ENCODE data around the gene FMO3.

DNA sequence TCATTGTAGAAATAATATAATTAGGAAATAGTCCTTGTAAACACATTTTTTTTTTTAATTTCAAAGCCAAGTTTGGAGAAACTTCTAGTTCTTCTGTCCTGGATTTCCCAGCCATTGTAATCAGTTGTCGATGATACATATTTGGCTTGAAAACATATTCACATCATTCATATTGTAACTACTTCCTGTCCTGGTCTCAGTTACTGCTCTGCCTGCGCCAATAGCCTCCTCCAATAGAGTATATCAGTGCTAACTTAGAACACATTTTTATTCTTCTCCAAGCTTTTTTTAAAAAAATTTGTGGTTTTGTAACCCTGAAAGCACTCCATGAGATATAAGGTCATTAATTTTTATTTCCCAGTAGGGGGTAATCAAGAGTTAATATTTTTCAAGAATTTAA, 48.3 kb downstream of the FMO3 start:
- TF ChIP-seq, protein P1, sequence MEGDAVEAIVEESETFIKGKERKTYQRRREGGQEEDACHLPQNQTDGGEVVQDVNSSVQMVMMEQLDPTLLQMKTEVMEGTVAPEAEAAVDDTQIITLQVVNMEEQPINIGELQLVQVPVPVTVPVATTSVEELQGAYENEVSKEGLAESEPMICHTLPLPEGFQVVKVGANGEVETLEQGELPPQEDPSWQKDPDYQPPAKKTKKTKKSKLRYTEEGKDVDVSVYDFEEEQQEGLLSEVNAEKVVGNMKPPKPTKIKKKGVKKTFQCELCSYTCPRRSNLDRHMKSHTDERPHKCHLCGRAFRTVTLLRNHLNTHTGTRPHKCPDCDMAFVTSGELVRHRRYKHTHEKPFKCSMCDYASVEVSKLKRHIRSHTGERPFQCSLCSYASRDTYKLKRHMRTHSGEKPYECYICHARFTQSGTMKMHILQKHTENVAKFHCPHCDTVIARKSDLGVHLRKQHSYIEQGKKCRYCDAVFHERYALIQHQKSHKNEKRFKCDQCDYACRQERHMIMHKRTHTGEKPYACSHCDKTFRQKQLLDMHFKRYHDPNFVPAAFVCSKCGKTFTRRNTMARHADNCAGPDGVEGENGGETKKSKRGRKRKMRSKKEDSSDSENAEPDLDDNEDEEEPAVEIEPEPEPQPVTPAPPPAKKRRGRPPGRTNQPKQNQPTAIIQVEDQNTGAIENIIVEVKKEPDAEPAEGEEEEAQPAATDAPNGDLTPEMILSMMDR (conservative IDR thresholded peaks at IDR 0.05) = no peak
- no peak for TF ChIP-seq ZFX (IDR thresholded peaks at IDR 0.05)

All from C4-2B (cell line).